ENCODE measurements around the gene SMIM38.

The SMIM38 gene

GRCh38 chr11:69173925-69174581, 18.3 kb downstream of the SMIM38 start:
- FAIRE-seq (no peak), DNase-seq (ENCODE audit: insufficient read length, low spot score) (no peak)

GRCh38 chr11:69174841-69175240, 19.1 kb downstream of the SMIM38 start:
- no peak for FAIRE-seq
- no peak for TF ChIP-seq CTCF (IDR thresholded peaks at IDR 0.05; ENCODE audit: insufficient read depth, missing control alignments)
- DNase-seq (ENCODE audit: insufficient read length, low spot score) = no peak

More at GRCh38 chr11:69173925-69174581, 18.3 kb downstream of the SMIM38 start:
- no peak for TF ChIP-seq CTCF (IDR thresholded peaks at IDR 0.05; ENCODE audit: insufficient read depth, missing control alignments)

DNA sequence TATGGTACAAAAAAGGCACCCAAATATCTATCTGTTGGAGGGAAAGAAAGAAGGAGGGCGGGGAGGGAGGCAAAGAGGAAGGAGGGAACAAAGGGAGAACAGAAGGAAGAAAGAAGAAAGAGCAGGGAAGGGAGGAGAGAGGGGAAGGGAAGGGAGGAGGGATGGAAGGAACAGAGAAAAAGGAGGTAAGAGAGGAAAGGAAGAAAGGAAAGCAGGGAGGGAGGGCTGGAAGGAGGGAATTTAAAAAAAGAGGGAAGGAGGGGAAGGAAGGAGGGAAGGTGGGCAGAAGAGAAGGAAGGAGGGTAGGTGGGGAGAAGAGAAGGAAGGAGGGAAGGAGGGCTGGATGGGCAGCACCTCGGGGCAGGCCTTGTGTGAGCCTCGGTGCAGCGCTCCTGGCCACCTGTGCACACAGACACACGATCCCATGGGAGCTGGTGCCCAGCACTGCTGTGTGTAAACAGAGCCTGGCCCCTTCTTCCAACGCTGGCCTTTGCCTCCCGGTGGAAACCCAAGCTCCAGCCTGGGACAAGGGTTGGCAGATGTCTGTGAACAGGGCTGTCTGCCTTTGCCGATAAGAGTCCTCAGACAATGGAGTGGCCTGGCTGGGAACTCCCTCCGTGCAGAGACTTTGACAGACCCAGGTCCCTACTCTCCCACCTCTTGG, 23.2 kb downstream of the SMIM38 start:
- DNase-seq (ENCODE audit: insufficient read length, low spot score) (no peak), FAIRE-seq (no peak)
- no peak for TF ChIP-seq CTCF (IDR thresholded peaks at IDR 0.05; ENCODE audit: insufficient read depth, missing control alignments)

- FAIRE-seq (no peak), DNase-seq (ENCODE audit: insufficient read length, low spot score) (no peak)
- no peak for TF ChIP-seq CTCF (IDR thresholded peaks at IDR 0.05; ENCODE audit: insufficient read depth, missing control alignments)
Measured at GRCh38 chr11:69180226-69180625, 24.5 kb downstream of the SMIM38 start.

DNA sequence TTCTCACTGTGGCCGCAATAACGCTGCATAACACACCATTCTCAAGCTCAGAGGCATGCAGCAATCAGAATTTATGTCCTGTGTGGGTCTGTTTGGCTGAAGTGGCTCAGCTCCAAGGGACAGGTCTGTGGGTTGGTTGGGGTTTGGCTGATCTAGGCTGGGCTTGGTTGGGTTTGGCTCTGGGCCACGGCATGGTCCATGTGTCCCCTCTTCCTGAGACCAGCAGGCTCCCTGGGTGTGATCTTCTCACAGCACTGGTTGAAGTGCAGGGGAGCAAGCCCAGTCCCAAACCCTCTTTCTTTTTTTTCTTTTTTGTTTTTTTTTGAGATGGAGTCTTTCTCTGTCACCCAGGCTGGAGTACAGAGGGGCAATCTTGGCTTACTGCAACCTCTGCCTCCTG, 25.0 kb downstream of the SMIM38 start:
- no peak for FAIRE-seq
- no peak for TF ChIP-seq CTCF (IDR thresholded peaks at IDR 0.05; ENCODE audit: insufficient read depth, missing control alignments)

GRCh38 chr11:69183613-69184012, 27.9 kb downstream of the SMIM38 start:
- DNase-seq (ENCODE audit: insufficient read length, low spot score) (no peak), FAIRE-seq (no peak)
- TF ChIP-seq CTCF (IDR thresholded peaks at IDR 0.05; ENCODE audit: insufficient read depth, missing control alignments) = no peak

More for the DNA sequence above, 25.0 kb downstream of the SMIM38 start:
- DNase-seq (ENCODE audit: insufficient read length, low spot score) = no peak
